Mesothelial cell of epicardium (in vitro differentiated cells): ENCODE measurements around the gene SCAND1. TPM values are rescaled to one million over a fixed set of nuclear protein-coding genes. Genes with fewer than 3 reads are reported as not detected.

Source experiments
- DNase-seq, 2 experiments: peaks; one replicate each; pipeline ENCODE4 v3.0.0; 2021; ENCODE audit warnings: low spot score in 2 of 2; ENCODE audit not compliant: unreplicated experiment in 2 of 2
- H3K27ac Mint-ChIP-seq: 2 replicates; pipeline ENCODE4 v1.8.0; 2021; ENCODE audit warnings: mixed read lengths
- H3K27me3 Mint-ChIP-seq: 2 replicates; pipeline ENCODE4 v1.8.0; 2021; ENCODE audit warnings: low read depth, mixed read lengths
- H3K36me3 Mint-ChIP-seq: 2 replicates; pipeline ENCODE4 v1.8.0; 2021; ENCODE audit warnings: mixed read lengths
- H3K4me1 Mint-ChIP-seq: 2 replicates; pipeline ENCODE4 v1.8.0; 2021; ENCODE audit warnings: mixed read lengths
- H3K4me3 Mint-ChIP-seq: 2 replicates; pipeline ENCODE4 v1.8.0; 2021; ENCODE audit warnings: mild to moderate bottlenecking, moderate library complexity, mixed read lengths
- H3K9me3 Mint-ChIP-seq: 2 replicates; pipeline ENCODE4 v1.8.0; 2021; ENCODE audit warnings: mixed read lengths
- CTCF ChIP-seq: fragments of 200-600 bp; sonication (generic); IDR thresholded peaks from one replicate; pipeline ENCODE4 v1.5.0; 2021; ENCODE audit warnings: antibody characterized with exemption; ENCODE audit not compliant: unreplicated experiment
- total RNA-seq: library from RNA; stranded (reverse); gene quantifications from 3 replicates; pipeline ENCODE4 v1.2.1, GENCODE V29; 2021

SCAND1 gene
- total RNA-seq, 1 donor from 2014 or later: 59.2 TPM

GRCh38 chr20:35992713-35993335 is 38.5 kb upstream of the SCAND1 start:
- H3K27me3 Mint-ChIP-seq: peaks cover 9% of the 10 kb centered on the region
- H3K4me1 Mint-ChIP-seq: peaks cover 5% of the 10 kb centered on the region
- no peak overlapping the region for H3K4me3 Mint-ChIP-seq
- DNase-seq: no peak
- no peaks in the 10 kb centered on the region for H3K9me3 Mint-ChIP-seq
- no peak overlapping the region for H3K27ac Mint-ChIP-seq
- peak; percentile 88 for TF ChIP-seq CTCF
- H3K36me3 Mint-ChIP-seq: no peaks in the 10 kb centered on the region

GRCh38 chr20:35991142-35991771 is 37.0 kb upstream of the SCAND1 start:
- DNase-seq: no peak
- no peak overlapping the region for H3K27ac Mint-ChIP-seq
- peaks cover 5% of the 10 kb centered on the region for H3K4me1 Mint-ChIP-seq
- H3K36me3 Mint-ChIP-seq: no peaks in the 10 kb centered on the region
- no peak overlapping the region for H3K4me3 Mint-ChIP-seq
- TF ChIP-seq CTCF: peak; percentile 56
- peaks cover 9% of the 10 kb centered on the region for H3K27me3 Mint-ChIP-seq
- no peaks in the 10 kb centered on the region for H3K9me3 Mint-ChIP-seq

GRCh38 chr20:35988910-35989463 is 34.7 kb upstream of the SCAND1 start:
- no peaks in the 10 kb centered on the region for H3K9me3 Mint-ChIP-seq
- peaks cover 3% of the 10 kb centered on the region for H3K4me1 Mint-ChIP-seq
- H3K4me3 Mint-ChIP-seq: no peak overlapping the region
- TF ChIP-seq CTCF: no peak
- peaks cover 9% of the 10 kb centered on the region for H3K27me3 Mint-ChIP-seq
- no peaks in the 10 kb centered on the region for H3K36me3 Mint-ChIP-seq
- DNase-seq: no peak
- no peak overlapping the region for H3K27ac Mint-ChIP-seq

GRCh38 chr20:35985806-35986205 is 31.5 kb upstream of the SCAND1 start:
- DNase-seq: no peak
- H3K9me3 Mint-ChIP-seq: no peaks in the 10 kb centered on the region
- no peaks in the 10 kb centered on the region for H3K36me3 Mint-ChIP-seq
- peaks cover 15% of the 10 kb centered on the region for H3K27me3 Mint-ChIP-seq
- no peaks in the 10 kb centered on the region for H3K4me1 Mint-ChIP-seq
- TF ChIP-seq CTCF: no peak
- H3K27ac Mint-ChIP-seq: no peak overlapping the region
- H3K4me3 Mint-ChIP-seq: no peak overlapping the region

GRCh38 chr20:35984382-35984781 is 30.1 kb upstream of the SCAND1 start:
- no peaks in the 10 kb centered on the region for H3K36me3 Mint-ChIP-seq
- TF ChIP-seq CTCF: no peak
- H3K27ac Mint-ChIP-seq: no peak overlapping the region

More at GRCh38 chr20:35984382-35984781, 30.1 kb upstream of the SCAND1 start:
- DNase-seq: no peak
- no peak overlapping the region for H3K4me3 Mint-ChIP-seq
- no peaks in the 10 kb centered on the region for H3K9me3 Mint-ChIP-seq
- H3K4me1 Mint-ChIP-seq: no peaks in the 10 kb centered on the region
- H3K27me3 Mint-ChIP-seq: peaks cover 17% of the 10 kb centered on the region
